GM15510 (cell line): Measurements from ENCODE around the gene TENM4.

Experiments used
- POLR2A ChIP-seq: IDR thresholded peaks from 3 replicates; pipeline ENCODE4 v1.6.1; 2011; ENCODE audit warnings: borderline replicate concordance; ENCODE audit not compliant: insufficient read length; ENCODE audit errors: extremely low read depth

TENM4 gene

GRCh38 chr11:78708388-78708787 lies 732.4 kb downstream of the TENM4 start:
- TF ChIP-seq POLR2A, result no peak

GRCh38 chr11:78706551-78706950 lies 734.3 kb downstream of the TENM4 start:
- TF ChIP-seq POLR2A, result no peak

- TF ChIP-seq POLR2A, result no peak
These were observed 736.0 kb downstream of the TENM4 start for GRCh38 chr11:78704811-78705210.

GRCh38 chr11:78699609-78700135 lies 741.2 kb downstream of the TENM4 start:
- TF ChIP-seq POLR2A, result no peak

GRCh38 chr11:78698612-78699011 lies 742.2 kb downstream of the TENM4 start:
- TF ChIP-seq POLR2A, result no peak

GRCh38 chr11:78696177-78696576 lies 744.7 kb downstream of the TENM4 start:
- no peak for TF ChIP-seq POLR2A

GRCh38 chr11:78694152-78694551 lies 746.7 kb downstream of the TENM4 start:
- no peak for TF ChIP-seq POLR2A

GRCh38 chr11:78691215-78691614 lies 749.6 kb downstream of the TENM4 start:
- no peak for TF ChIP-seq POLR2A

- no peak for TF ChIP-seq POLR2A
These were observed 750.4 kb downstream of the TENM4 start for GRCh38 chr11:78690352-78690987.

- TF ChIP-seq POLR2A, result no peak
These were observed 751.2 kb downstream of the TENM4 start for GRCh38 chr11:78689585-78690153.

GRCh38 chr11:78689101-78689500 lies 751.7 kb downstream of the TENM4 start:
- TF ChIP-seq POLR2A, result no peak

GRCh38 chr11:78688460-78688859 lies 752.4 kb downstream of the TENM4 start:
- no peak for TF ChIP-seq POLR2A

- no peak for TF ChIP-seq POLR2A
These were observed 755.7 kb downstream of the TENM4 start for GRCh38 chr11:78685156-78685555.

- TF ChIP-seq POLR2A, result no peak
These were observed 756.5 kb downstream of the TENM4 start for GRCh38 chr11:78684377-78684776.

- TF ChIP-seq POLR2A, result no peak
These were observed 757.1 kb downstream of the TENM4 start for GRCh38 chr11:78683774-78684173.

- TF ChIP-seq POLR2A, result no peak
These were observed 764.7 kb downstream of the TENM4 start for GRCh38 chr11:78676026-78676557.

- TF ChIP-seq POLR2A, result no peak
These were observed 767.8 kb downstream of the TENM4 start for GRCh38 chr11:78672850-78673620.
